Motor neuron (in vitro differentiated cells): ENCODE measurements around the gene MRGPRE. TPM values are rescaled to one million over a fixed set of nuclear protein-coding genes. Genes with fewer than 3 reads are reported as not detected.

Experiments used
- ATAC-seq, 8 experiments: fragments of 200-7000 bp; cut with Tn5 transposase; replicated peaks in 6 of 8; 2 replicates each; pipeline ENCODE4 v1.8.0; 2021; ENCODE audit warnings: mild to moderate bottlenecking in 8 of 8, moderate library complexity in 8 of 8
- H3K27ac ChIP-seq, 2 donors: fragments of 250-450 bp; sonication (Bioruptor Pico); 2 replicates each; pipeline ENCODE4 v1.9.0; 2021; ENCODE audit warnings: antibody characterized with exemption in 2 of 2, mild to moderate bottlenecking in 2 of 2, moderate library complexity in 1 of 2
- H3K4me1 ChIP-seq, 2 donors: fragments of 250-450 bp; sonication (Bioruptor Pico); replicated peaks in 1 of 2; 2 replicates each; pipeline ENCODE4 v1.6.1; 2021; ENCODE audit warnings: antibody characterized with exemption in 2 of 2, mild to moderate bottlenecking in 2 of 2, moderate library complexity in 1 of 2
- H3K4me3 ChIP-seq, 5 donors: fragments of 250-450 bp; sonication (Bioruptor Pico); 2 replicates each; pipeline ENCODE4 v1.9.0; 2021; ENCODE audit warnings: antibody characterized with exemption in 5 of 5, mild to moderate bottlenecking in 5 of 5, moderate library complexity in 4 of 5
- WGBS, 10 experiments: fragments of 450-650 bp; shearing (Covaris generic); methylation state at CpG; one replicate each; pipeline ENCODE4 v1.0.0; 2022; 5-methylcytosine and 5-hydroxymethylcytosine counted together
- in situ Hi-C, 9 experiments: fragments of 400-800 bp; cut with MboI; loops; one replicate each; pipeline ENCODE4 v1.15.0; 2021; ENCODE audit warnings: low sequenced_read_pairs in 9 of 9, low pct_unique_long_range_greater_than_20kb in 2 of 9; ENCODE audit not compliant: unreplicated experiment in 9 of 9
- total RNA-seq, 8 experiments: library from RNA; unstranded; fragments of 300-600 nt; gene quantifications; 2 replicates each; pipeline versions ENCODE4 v1.2.3 to v1.2.4, GENCODE V29; 2022

MRGPRE gene
- total RNA-seq, 8 experiments from 2014 or later = 0.31 to 0.85 (median 0.36) TPM; not detected in 5

DNA sequence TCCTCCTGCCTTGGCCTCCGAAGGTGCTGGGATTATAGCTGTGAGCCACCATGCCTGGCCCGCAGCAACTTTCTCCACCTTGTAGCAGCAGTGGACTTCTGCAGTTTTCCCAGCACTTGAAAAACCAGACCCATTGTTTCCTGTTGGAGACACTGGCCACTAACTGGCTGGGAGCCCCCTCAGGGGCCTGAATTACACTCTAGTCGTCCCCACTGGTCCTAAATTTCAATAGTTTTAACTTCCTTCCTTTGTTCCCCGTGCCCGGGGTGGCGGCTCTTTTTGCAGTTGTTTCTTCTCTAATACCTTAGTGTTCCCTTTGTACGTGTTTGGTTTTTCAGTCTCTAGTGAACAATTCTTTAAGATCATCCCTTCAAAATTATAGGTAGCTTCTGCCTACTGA is 2.6 kb upstream of the MRGPRE start:
- Histone ChIP-seq H3K4me1 (no peaks in the 10 kb centered on the region), H3K27ac (no peak overlapping the region), H3K4me3 (no peak overlapping the region)
- no peak for ATAC-seq
- 53 to 100% (median 68%) methylated on average over 1 to 6 of the region's 7 CpGs; no CpG with 5 or more reads in 2 of the 10 experiments for WGBS, 10 experiments
- in situ Hi-C loops = loop anchor here in 1 of 9 experiments (25.0 kb wide), 1 partner anchor 127 kb away; no protein-coding TSS in a partner anchor

GRCh38 chr11:3232956-3233355 is 739 bp upstream of the MRGPRE start:
- in situ Hi-C loops = loop anchor here in 1 of 9 experiments (25.0 kb wide), 1 partner anchor 129 kb away; no protein-coding TSS in a partner anchor
- H3K4me1 ChIP-seq = no peaks in the 10 kb centered on the region
- H3K4me3 ChIP-seq = no peak overlapping the region
- 80 to 100% (median 92%) methylated on average over 2 to 19 of the region's 21 CpGs; no CpG with 5 or more reads in 3 of the 10 experiments for WGBS, 10 experiments
- no peak overlapping the region for H3K27ac ChIP-seq
- no peak for ATAC-seq

DNA sequence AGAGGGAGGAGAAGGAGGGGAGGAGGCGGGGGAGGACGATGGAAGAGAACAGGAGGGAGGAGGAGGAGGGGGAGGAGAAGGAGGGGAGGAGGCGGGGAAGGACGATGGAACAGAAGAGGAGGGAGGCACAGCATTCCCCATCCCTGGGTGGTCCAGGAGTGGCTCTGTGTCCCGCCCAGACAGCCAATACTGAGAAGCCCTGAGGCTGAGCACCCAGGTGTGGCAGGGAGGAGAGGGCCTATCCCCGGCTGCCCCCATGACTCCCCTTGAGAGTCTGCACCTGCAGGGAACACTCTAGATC is 717 bp downstream of the MRGPRE start:
- WGBS, 10 experiments = no CpG with 5 or more reads among the region's 6 CpGs
- ATAC-seq = peak in 3 of 8 experiments; percentile 7 to 13 (median 7)
- no peaks in the 10 kb centered on the region for H3K4me1 ChIP-seq

GRCh38 chr11:3230636-3231549 is 1.3 kb downstream of the MRGPRE start:
- no peak for ATAC-seq
- in situ Hi-C loops = loop anchor here in 1 of 9 experiments (25.0 kb wide), 1 partner anchor 131 kb away; no protein-coding TSS in a partner anchor

More for the DNA sequence above, 717 bp downstream of the MRGPRE start:
- in situ Hi-C loops = loop anchor here in 1 of 9 experiments (25.0 kb wide), 1 partner anchor 131 kb away; no protein-coding TSS in a partner anchor
- Histone ChIP-seq H3K4me3 (no peak overlapping the region), H3K27ac (no peak overlapping the region)

DNA sequence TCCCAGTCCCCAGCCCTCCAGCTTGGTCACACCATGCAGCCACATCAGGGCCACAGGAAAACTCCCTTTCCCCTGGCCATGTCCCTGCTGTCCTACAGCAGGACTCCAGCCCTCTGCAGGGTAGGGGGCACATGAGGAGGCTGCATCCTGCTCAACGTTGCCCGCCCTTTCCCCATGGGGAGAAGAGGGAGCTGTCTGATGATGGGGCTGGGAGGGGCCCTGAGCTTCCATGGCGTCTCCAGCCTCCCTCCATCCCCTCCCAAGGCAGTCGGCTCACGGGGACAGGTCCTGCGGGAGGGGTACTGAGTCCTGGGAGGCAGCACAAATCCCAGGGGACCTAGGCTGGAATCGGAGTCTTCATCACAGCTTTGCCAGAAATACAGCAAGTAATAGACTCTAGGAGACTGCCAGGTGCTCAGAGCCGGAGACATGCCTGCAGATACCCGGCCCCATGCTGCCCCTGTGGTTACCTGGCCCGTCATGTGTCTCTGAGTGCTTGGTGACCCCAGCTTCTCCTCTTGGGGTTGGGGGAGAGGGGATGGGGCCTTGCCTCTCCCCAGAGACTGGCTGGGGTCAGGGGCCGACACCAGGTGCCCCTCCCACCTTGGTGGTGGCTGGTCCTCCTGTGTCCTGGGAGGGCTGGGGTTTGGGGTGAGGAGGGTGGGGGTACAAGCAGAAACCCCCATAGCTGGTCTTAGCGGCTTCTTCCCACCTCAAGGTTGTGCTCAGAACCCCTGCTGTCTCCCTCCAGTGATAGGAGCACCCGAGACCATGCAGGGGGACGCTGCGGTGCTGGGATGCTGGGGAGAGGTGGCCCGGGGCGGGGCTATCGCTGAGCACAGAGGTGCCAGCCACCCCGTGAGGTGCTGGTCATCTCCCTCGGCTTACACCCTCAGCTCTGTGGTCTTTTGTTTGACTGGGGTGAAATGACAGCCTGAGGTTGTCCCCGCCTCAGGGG is 2.3 kb downstream of the MRGPRE start:
- 70 to 100% methylated on average over 1 to 2 of the region's 21 CpGs; no CpG with 5 or more reads in 8 of the 10 experiments for WGBS, 10 experiments
- in situ Hi-C loops = loop anchor here in 1 of 9 experiments (25.0 kb wide), 1 partner anchor 132 kb away; no protein-coding TSS in a partner anchor
- Histone ChIP-seq H3K27ac (no peak overlapping the region), H3K4me1 (peaks cover 0 to 4% of the 10 kb centered on the region in 2 donors), H3K4me3 (no peak overlapping the region)
- ATAC-seq = no peak

More at GRCh38 chr11:3230636-3231549, 1.3 kb downstream of the MRGPRE start:
- H3K27ac ChIP-seq = no peak overlapping the region
- H3K4me3 ChIP-seq = no peak overlapping the region
- 72% methylated on average over 4 of the region's 12 CpGs; no CpG with 5 or more reads in 9 of the 10 experiments for WGBS, 10 experiments
- no peaks in the 10 kb centered on the region for H3K4me1 ChIP-seq

DNA sequence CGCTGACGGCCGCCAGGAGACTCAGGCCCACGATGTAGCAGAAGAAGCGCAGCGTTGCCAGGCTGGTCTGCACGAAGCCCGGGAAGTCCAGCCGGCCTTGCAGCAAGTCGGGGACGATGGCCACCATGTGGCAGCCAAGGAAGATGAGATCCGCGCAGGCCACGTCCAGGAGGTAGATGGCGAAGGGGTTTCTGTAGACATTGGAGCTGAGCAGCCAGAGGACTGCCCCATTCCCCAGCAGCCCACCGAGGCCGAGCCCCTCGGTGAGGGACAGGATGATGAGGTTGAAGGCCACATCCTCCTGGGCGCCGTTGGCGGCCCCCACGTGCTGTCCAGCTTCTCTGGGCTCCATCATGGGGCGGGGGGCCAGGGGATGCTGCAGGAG is 3.8 kb downstream of the MRGPRE start:
- in situ Hi-C loops = loop anchor here in 1 of 9 experiments (25.0 kb wide), 1 partner anchor 134 kb away; no protein-coding TSS in a partner anchor
- Histone ChIP-seq H3K4me3 (no peak overlapping the region), H3K4me1 (peaks cover 13 to 19% of the 10 kb centered on the region in 2 donors), H3K27ac (no peak overlapping the region)
- no peak for ATAC-seq
- 88 to 100% (median 94%) methylated on average over 1 to 10 of the region's 23 CpGs; no CpG with 5 or more reads in 6 of the 10 experiments for WGBS, 10 experiments

- in situ Hi-C loops = loop anchor here in 1 of 9 experiments (25.0 kb wide), 1 partner anchor 134 kb away; no protein-coding TSS in a partner anchor
- no peak overlapping the region for H3K4me3 ChIP-seq
- H3K4me1 ChIP-seq = peaks cover 16 to 23% of the 10 kb centered on the region in 2 donors
- H3K27ac ChIP-seq = no peak overlapping the region
- ATAC-seq = no peak
- WGBS, 10 experiments = 60 to 100% (median 77%) methylated on average over 2 to 13 of the region's 46 CpGs; no CpG with 5 or more reads in 5 of the 10 experiments
Observed at GRCh38 chr11:3227568-3228444, 4.4 kb downstream of the MRGPRE start.

DNA sequence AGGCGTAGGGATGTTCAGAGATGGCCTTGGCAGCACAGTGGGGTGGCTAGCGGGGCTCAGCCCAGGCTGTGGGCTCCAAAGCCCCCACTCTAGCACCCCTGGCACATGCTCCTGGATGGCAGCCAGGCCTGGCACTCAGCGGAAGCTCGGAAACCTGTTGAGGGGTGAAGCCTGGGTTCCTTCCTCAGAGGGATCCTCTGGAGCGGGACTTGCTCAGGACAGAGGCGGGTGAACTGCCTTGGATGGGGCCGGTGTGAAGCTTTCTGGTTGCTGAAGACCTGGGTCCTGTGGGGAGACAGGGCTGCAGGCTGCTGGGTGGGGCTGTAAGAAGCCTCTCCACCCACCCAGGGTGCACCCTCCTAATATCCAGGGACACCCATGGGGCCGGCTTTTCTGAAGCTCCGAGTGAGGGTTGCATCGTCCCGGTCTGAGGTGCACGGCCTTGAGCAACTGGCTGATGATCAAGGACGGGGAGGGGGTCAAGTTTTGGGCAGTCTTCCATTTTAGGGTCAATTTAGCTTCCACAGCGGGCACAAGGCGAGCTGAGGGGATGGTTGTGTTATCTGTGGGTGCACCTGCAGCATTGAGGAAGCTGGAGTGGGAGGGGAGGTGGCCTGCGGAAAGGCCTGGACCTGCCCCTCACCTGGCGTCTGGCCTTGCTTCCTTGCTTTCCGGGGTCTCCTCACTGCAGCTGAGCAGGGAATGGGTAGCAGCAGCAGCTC is 5.2 kb downstream of the MRGPRE start:
- in situ Hi-C loops = loop anchor here in 1 of 9 experiments (25.0 kb wide), 1 partner anchor 135 kb away; no protein-coding TSS in a partner anchor
- Histone ChIP-seq H3K4me1 (peaks cover 16 to 23% of the 10 kb centered on the region in 2 donors), H3K4me3 (no peak overlapping the region), H3K27ac (no peak overlapping the region)
- WGBS, 10 experiments = 74 to 100% (median 85%) methylated on average over 1 to 8 of the region's 18 CpGs; no CpG with 5 or more reads in 4 of the 10 experiments
- no peak for ATAC-seq

- in situ Hi-C loops = loop anchor here in 1 of 9 experiments (25.0 kb wide), 1 partner anchor 136 kb away; no protein-coding TSS in a partner anchor
- Histone ChIP-seq H3K4me1 (peaks cover 16 to 23% of the 10 kb centered on the region in 2 donors), H3K4me3 (no peak overlapping the region), H3K27ac (no peak overlapping the region)
- 62 to 100% (median 93%) methylated on average over 1 to 7 of the region's 21 CpGs; no CpG with 5 or more reads in 4 of the 10 experiments for whole genome bisulfite sequencing, 10 experiments
- no peak for ATAC-seq
Observed at GRCh38 chr11:3225826-3226750, 6.1 kb downstream of the MRGPRE start.

DNA sequence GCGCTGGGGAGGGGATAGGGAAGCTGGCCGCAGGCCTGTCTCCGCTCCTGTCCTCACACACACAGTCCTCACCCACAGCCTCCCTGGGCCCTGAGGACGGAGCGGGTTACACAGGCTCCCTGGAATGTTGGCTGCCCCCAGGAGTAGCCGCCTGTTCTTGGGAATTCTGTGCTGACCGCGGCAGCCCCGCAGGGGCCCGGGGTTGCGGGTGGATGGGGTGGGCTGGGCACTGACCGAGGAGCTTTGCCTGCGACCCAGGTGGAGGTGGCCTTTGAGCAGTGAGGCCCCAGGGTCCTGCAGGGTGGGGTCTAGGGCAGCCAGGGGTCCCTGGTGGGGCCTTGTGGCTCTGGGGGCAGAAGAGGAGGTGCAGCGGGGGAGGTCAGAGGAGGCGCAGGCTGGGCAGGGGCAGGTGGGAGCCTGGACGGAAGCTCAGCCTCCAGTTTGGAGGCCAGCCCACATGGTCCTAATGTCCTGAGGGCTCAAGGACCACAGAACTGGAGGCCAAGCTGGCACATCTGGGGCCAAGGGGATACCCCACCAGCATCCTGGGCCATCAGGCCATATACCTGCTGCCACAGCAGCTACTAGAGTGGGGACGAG is 7.0 kb downstream of the MRGPRE start:
- WGBS, 10 experiments = no CpG with 5 or more reads among the region's 17 CpGs
- in situ Hi-C loops = loop anchor here in 1 of 9 experiments (25.0 kb wide), 1 partner anchor 137 kb away; no protein-coding TSS in a partner anchor

More for the DNA sequence above, 7.0 kb downstream of the MRGPRE start:
- no peak overlapping the region for H3K4me3 ChIP-seq
- no peak overlapping the region for H3K27ac ChIP-seq
- ATAC-seq = peak in 4 of 8 experiments; percentile 9 to 18 (median 11)
- H3K4me1 ChIP-seq = peaks cover 16 to 23% of the 10 kb centered on the region in 2 donors
